Breast epithelium (tissue), 3 donors: ENCODE results near the gene JAG1.

Experiments used
- CTCF ChIP-seq, 3 donors: fragments of 450-650 bp; IDR thresholded peaks; one replicate each; pipeline ENCODE4 v1.5.1; 2016 to 2017; ENCODE audit warnings: antibody characterized with exemption in 3 of 3, mild to moderate bottlenecking in 3 of 3, moderate library complexity in 3 of 3
- POLR2A ChIP-seq: fragments of 450-650 bp; IDR thresholded peaks from one replicate; pipeline ENCODE4 v1.6.1; 2016; ENCODE audit warnings: antibody characterized with exemption, mild to moderate bottlenecking, moderate library complexity
- POLR2AphosphoS5 ChIP-seq, 3 donors: sonication (generic); formaldehyde crosslinking; IDR thresholded peaks; one replicate each; pipeline ENCODE4 v1.6.1; 2017; ENCODE audit warnings: antibody characterized with exemption in 3 of 3

DNA sequence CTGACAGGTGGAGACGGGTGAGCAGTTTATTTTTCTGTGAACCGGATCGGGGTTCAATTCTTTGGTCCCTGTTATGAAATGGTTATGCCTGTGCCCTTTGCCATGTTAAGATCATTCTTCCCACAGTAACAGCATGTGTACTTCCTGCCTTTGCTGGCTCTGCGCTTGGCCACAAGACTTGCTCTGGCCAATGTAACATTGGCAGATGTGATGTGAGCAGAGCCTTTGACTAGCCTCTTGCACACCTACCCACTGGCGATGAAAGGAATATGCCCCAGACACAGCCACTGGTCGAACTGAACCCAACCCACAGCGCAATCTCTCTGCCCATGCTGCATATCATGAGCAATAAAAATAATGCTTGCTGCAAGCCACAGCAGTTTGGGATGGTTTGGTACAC is 31.9 kb downstream of the JAG1 start:
- no peak for TF ChIP-seq POLR2AphosphoS5 (IDR thresholded peaks at IDR 0.05)
- TF ChIP-seq CTCF (IDR thresholded peaks at IDR 0.05), result no peak
- no peak for TF ChIP-seq POLR2A
